MCF 10A (cell line): Measurements from ENCODE around the gene NDUFC2. TPM values are rescaled to one million over a fixed set of nuclear protein-coding genes. Genes with fewer than 3 reads are reported as not detected.

Source experiments
- BruUV-seq: library from RNA; stranded (reverse); fragments of 400-500 nt; replicated peaks from 2 replicates; lab custom pipeline; 2021; lab: Mats Ljungman, UMichigan
- CTCF ChIA-PET: fragments of 300-600 bp; sonication (Branson Sonifier 250); formaldehyde crosslinking; extraction: SDS; loops from one replicate; lab custom pipeline; 2021; ENCODE audit warnings: antibody characterized with exemption, inconsistent platforms; lab: Yijun Ruan, JAX
- POLR2A ChIA-PET: fragments of 300-600, 350-650 bp; sonication (Branson Sonifier 250); formaldehyde crosslinking; extraction: SDS; loops from one replicate; lab custom pipeline; 2020; ENCODE audit warnings: antibody characterized with exemption, inconsistent platforms; lab: Yijun Ruan, JAX
- DNase-seq: peaks from one replicate; pipeline ENCODE4 v3.0.0-alpha.2; 2018; ENCODE audit not compliant: unreplicated experiment
- H3K27ac Mint-ChIP-seq: one replicate; pipeline ENCODE4 v1.8.0; 2022; ENCODE audit warnings: mild to moderate bottlenecking, low read depth, mixed read lengths; ENCODE audit not compliant: unreplicated experiment
- H3K27me3 Mint-ChIP-seq: one replicate; pipeline ENCODE4 v1.8.0; 2022; ENCODE audit warnings: mixed read lengths; ENCODE audit not compliant: insufficient read depth, unreplicated experiment
- H3K36me3 Mint-ChIP-seq: one replicate; pipeline ENCODE4 v1.8.0; 2022; ENCODE audit warnings: mild to moderate bottlenecking, moderate library complexity, mixed read lengths; ENCODE audit not compliant: insufficient read depth, unreplicated experiment
- H3K4me1 Mint-ChIP-seq: one replicate; pipeline ENCODE4 v1.8.0; 2022; ENCODE audit warnings: mixed read lengths; ENCODE audit not compliant: insufficient read depth, unreplicated experiment
- H3K4me3 Mint-ChIP-seq: one replicate; pipeline ENCODE4 v1.8.0; 2022; ENCODE audit warnings: mild to moderate bottlenecking, moderate library complexity, mixed read lengths; ENCODE audit not compliant: unreplicated experiment
- H3K9me3 Mint-ChIP-seq: one replicate; pipeline ENCODE4 v1.8.0; 2022; ENCODE audit warnings: mixed read lengths; ENCODE audit not compliant: unreplicated experiment
- CTCF ChIP-seq: fragments of 200-600 bp; IDR thresholded peaks from one replicate; pipeline ENCODE4 v1.8.0; 2022; ENCODE audit warnings: antibody characterized with exemption, mild to moderate bottlenecking; ENCODE audit not compliant: unreplicated experiment
- intact Hi-C: fragments of 100-400 bp; cut with micrococcal nuclease; formaldehyde crosslinking; loops from 2 replicates; pipeline ENCODE4 v1.14.1; 2022
- total RNA-seq: library from RNA; stranded (reverse); gene quantifications from 2 replicates; pipeline ENCODE4 v1.2.3, GENCODE V29; 2022

Gene NDUFC2
- total RNA-seq, 1 experiment from 2014 or later: 186 TPM

- ChIA-PET CTCF (no interaction called here), POLR2A (no interaction called here)
- DNase-seq: no peak
- no peak overlapping the region for H3K27ac Mint-ChIP-seq
- no peak overlapping the region for H3K4me3 Mint-ChIP-seq
- no peak for TF ChIP-seq CTCF
- no TSS peak for BruUV-seq
- intact Hi-C loops: no loop called here
- peaks cover 9% of the 10 kb centered on the region for H3K36me3 Mint-ChIP-seq
- H3K27me3 Mint-ChIP-seq: no peaks in the 10 kb centered on the region
- H3K9me3 Mint-ChIP-seq: no peaks in the 10 kb centered on the region
- peaks cover 18% of the 10 kb centered on the region for H3K4me1 Mint-ChIP-seq
Observed at GRCh38 chr11:78082146-78082545, 2.5 kb upstream of the NDUFC2 start.

- Mint-ChIP-seq H3K9me3 (no peaks in the 10 kb centered on the region), H3K27ac (no peak overlapping the region), H3K36me3 (peaks cover 9% of the 10 kb centered on the region), H3K4me1 (peaks cover 22% of the 10 kb centered on the region), H3K27me3 (no peaks in the 10 kb centered on the region), H3K4me3 (no peak overlapping the region)
- TF ChIP-seq CTCF: no peak
- ChIA-PET POLR2A (no interaction called here), CTCF (no interaction called here)
- BruUV-seq: no TSS peak
- no peak for DNase-seq
- intact Hi-C loops: no loop called here
Observed at GRCh38 chr11:78081583-78081982, 1.9 kb upstream of the NDUFC2 start.

- no peak overlapping the region for H3K4me3 Mint-ChIP-seq
- POLR2A ChIA-PET: interaction anchor here (1.0 to 3.1 kb wide), 3 partner anchors 29 to 86 kb away, joined by 5 to 28 read pairs (median 24); partner anchors contain the start of genes ALG8 and INTS4
- intact Hi-C loops: no loop called here
Observed at GRCh38 chr11:78080818-78081495, 1.3 kb upstream of the NDUFC2 start.

More at GRCh38 chr11:78080818-78081495, 1.3 kb upstream of the NDUFC2 start:
- TF ChIP-seq CTCF: no peak
- DNase-seq: no peak
- CTCF ChIA-PET: interaction anchor here (0.6 to 2.4 kb wide), 3 partner anchors 35 to 58 kb away, joined by 3 to 10 read pairs (median 3); no protein-coding TSS in a partner anchor
- H3K36me3 Mint-ChIP-seq: peaks cover 9% of the 10 kb centered on the region
- H3K27ac Mint-ChIP-seq: no peak overlapping the region
- BruUV-seq: no TSS peak
- H3K27me3 Mint-ChIP-seq: no peaks in the 10 kb centered on the region
- no peaks in the 10 kb centered on the region for H3K9me3 Mint-ChIP-seq
- peaks cover 26% of the 10 kb centered on the region for H3K4me1 Mint-ChIP-seq
